Fibroblast of gingiva (primary cell): Measurements from ENCODE around the gene NDUFV1.
"Not testable (repeated sequence)": the region's sequence is repeated elsewhere in the genome, so short reads cannot be mapped to it uniquely, and the experiment has no call there.

Experiments used
- DNase-seq: peaks from one replicate; pipeline ENCODE4 v3.0.0-alpha.2; 2011; ENCODE audit warnings: low read depth

The NDUFV1 gene

GRCh38 chr11:67611704-67612587 lies 5.2 kb downstream of the NDUFV1 start:
- DNase-seq = no peak

GRCh38 chr11:67612751-67613150 lies 6.0 kb downstream of the NDUFV1 start:
- DNase-seq = no peak

- no peak for DNase-seq
Observed at GRCh38 chr11:67613313-67613959, 6.7 kb downstream of the NDUFV1 start.

GRCh38 chr11:67613960-67614715 lies 7.4 kb downstream of the NDUFV1 start:
- peak; percentile 20 for DNase-seq

- DNase-seq = no peak
Observed at GRCh38 chr11:67614730-67615714, 8.3 kb downstream of the NDUFV1 start.

- DNase-seq = no peak
Observed at GRCh38 chr11:67615728-67616430, 9.1 kb downstream of the NDUFV1 start.

GRCh38 chr11:67616431-67617242 lies 9.9 kb downstream of the NDUFV1 start:
- DNase-seq = no peak

- DNase-seq = no peak
Observed at GRCh38 chr11:67617243-67617953, 10.7 kb downstream of the NDUFV1 start.

GRCh38 chr11:67618901-67619659 lies 12.3 kb downstream of the NDUFV1 start:
- not testable (repeated sequence) for DNase-seq

GRCh38 chr11:67619683-67620618 lies 13.2 kb downstream of the NDUFV1 start:
- not testable (repeated sequence) for DNase-seq

- not testable (repeated sequence) for DNase-seq
Observed at GRCh38 chr11:67620621-67621020, 13.9 kb downstream of the NDUFV1 start.

GRCh38 chr11:67621928-67622327 lies 15.2 kb downstream of the NDUFV1 start:
- DNase-seq = not testable (repeated sequence)

- not testable (repeated sequence) for DNase-seq
Observed at GRCh38 chr11:67622905-67623304, 16.2 kb downstream of the NDUFV1 start.

- not testable (repeated sequence) for DNase-seq
Observed at GRCh38 chr11:67623795-67624194, 17.1 kb downstream of the NDUFV1 start.

- DNase-seq = not testable (repeated sequence)
Observed at GRCh38 chr11:67626131-67626833, 19.5 kb downstream of the NDUFV1 start.

- no peak for DNase-seq
Observed at GRCh38 chr11:67626970-67627369, 20.2 kb downstream of the NDUFV1 start.

GRCh38 chr11:67627441-67627811 lies 20.7 kb downstream of the NDUFV1 start:
- DNase-seq = no peak
